Caco-2 (cell line): Measurements from ENCODE around the gene EVX2. TPM values are rescaled to one million over a fixed set of nuclear protein-coding genes. Genes with fewer than 3 reads are reported as not detected.
A peak's percentile ranks its signal among the peaks of the same experiment; 100 is the strongest.

ENCODE experiments used
- BruUV-seq: library from RNA; stranded (reverse); fragments of 400-500 nt; replicated peaks from 2 replicates; lab custom pipeline; 2021; lab: Mats Ljungman, UMichigan
- CTCF ChIA-PET: fragments of 300-600 bp; sonication (Branson Sonifier 250); formaldehyde crosslinking; loops from one replicate; lab custom pipeline; 2022; ENCODE audit warnings: antibody characterized with exemption; lab: Charles Lee
- POLR2A ChIA-PET: fragments of 300-600 bp; sonication (Branson Sonifier 250); formaldehyde crosslinking; loops from one replicate; lab custom pipeline; 2022; ENCODE audit warnings: antibody characterized with exemption; lab: Charles Lee
- DNase-seq, 2 experiments: peaks; one replicate each; pipeline versions ENCODE4 v3.0.0 to v3.0.0-alpha.2; 2020 to 2022
- H3K27me3 ChIP-seq: replicated peaks from 2 replicates; pipeline ENCODE4 v1.6.0; 2011; ENCODE audit warnings: low read length; ENCODE audit not compliant: control insufficient read depth, insufficient read depth
- H3K36me3 ChIP-seq: 2 replicates; pipeline ENCODE4 v1.5.1; 2011; ENCODE audit warnings: low read length; ENCODE audit not compliant: control insufficient read depth, insufficient read depth
- H3K4me1 ChIP-seq: fragments of 250-450 bp; sonication (Bioruptor Pico); 2 replicates; pipeline ENCODE4 v1.5.1; 2020; ENCODE audit warnings: mild to moderate bottlenecking
- H3K4me3 ChIP-seq: 2 replicates; pipeline ENCODE4 v1.5.1; 2011; ENCODE audit warnings: low read depth, mild to moderate bottlenecking, control low read depth, low read length
- H3K9me3 ChIP-seq: fragments of 250-450 bp; sonication (Bioruptor Pico); 2 replicates; pipeline ENCODE4 v1.5.1; 2020; ENCODE audit warnings: mild to moderate bottlenecking, moderate library complexity
- H3K27ac Mint-ChIP-seq: one replicate; pipeline ENCODE4 v1.8.0; 2022; ENCODE audit warnings: mixed read lengths; ENCODE audit not compliant: unreplicated experiment
- H3K27me3 Mint-ChIP-seq: one replicate; pipeline ENCODE4 v1.8.0; 2022; ENCODE audit warnings: mixed read lengths; ENCODE audit not compliant: insufficient read depth, unreplicated experiment
- H3K36me3 Mint-ChIP-seq: one replicate; pipeline ENCODE4 v1.8.0; 2022; ENCODE audit warnings: mild to moderate bottlenecking, mixed read lengths; ENCODE audit not compliant: insufficient read depth, unreplicated experiment
- H3K4me1 Mint-ChIP-seq: one replicate; pipeline ENCODE4 v1.8.0; 2022; ENCODE audit warnings: low read depth, mixed read lengths; ENCODE audit not compliant: unreplicated experiment
- H3K4me3 Mint-ChIP-seq: one replicate; pipeline ENCODE4 v1.8.0; 2022; ENCODE audit warnings: mild to moderate bottlenecking, moderate library complexity, mixed read lengths; ENCODE audit not compliant: unreplicated experiment
- H3K9me3 Mint-ChIP-seq: one replicate; pipeline ENCODE4 v1.8.0; 2022; ENCODE audit warnings: mixed read lengths; ENCODE audit not compliant: unreplicated experiment
- intact Hi-C: fragments of 100-400 bp; cut with micrococcal nuclease; formaldehyde crosslinking; loops from one replicate; pipeline ENCODE4 v1.10.0; 2022; ENCODE audit not compliant: unreplicated experiment
- total RNA-seq: library from RNA; stranded (reverse); gene quantifications from 2 replicates; pipeline ENCODE4 v1.2.3, GENCODE V29; 2022
- TF ChIP-seq, protein P1 (sequence below), 2 experiments: fragments of 200-600 bp in 1 of 2; IDR thresholded peaks; 1 replicate in 1 of 2; 2 replicates in 1 of 2; pipeline versions ENCODE4 v1.5.1 to v1.8.0; 2011 to 2022; ENCODE audit warnings: antibody characterized with exemption in 1 of 2, control low read depth in 1 of 2, inconsistent platforms in 1 of 2, low read depth in 1 of 2, low read length in 1 of 2, mild to moderate bottlenecking in 1 of 2, moderate library complexity in 1 of 2; ENCODE audit not compliant: insufficient read depth in 1 of 2, severe bottlenecking in 1 of 2, unreplicated experiment in 1 of 2

Gene EVX2
- total RNA-seq, 1 experiment from 2014 or later: not detected

DNA sequence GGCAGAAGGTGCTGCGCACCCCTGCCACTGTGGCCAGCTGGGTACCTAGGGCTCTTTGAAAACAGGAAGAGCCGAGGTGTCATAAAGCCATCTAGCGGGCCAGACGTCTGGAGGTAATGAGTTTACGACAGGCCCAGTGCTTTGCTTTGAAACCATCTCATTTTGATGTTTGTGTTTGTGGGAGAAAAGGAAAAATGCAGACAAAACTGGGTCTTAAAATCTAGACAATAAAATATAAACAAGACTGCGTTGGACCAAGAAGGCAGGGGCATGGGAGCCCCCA, 42.0 kb upstream of the EVX2 start:
- Histone ChIP-seq H3K9me3 (no peaks in the 10 kb centered on the region), H3K4me3 (no peak overlapping the region), H3K27me3 (peaks cover 20% of the 10 kb centered on the region), H3K36me3 (no peaks in the 10 kb centered on the region), H3K4me1 (peaks cover 27% of the 10 kb centered on the region)
- ChIA-PET CTCF (interaction anchor here (4.0 kb wide), 1 partner anchor 330 kb away, joined by 64 read pairs; no protein-coding TSS in a partner anchor), POLR2A (no interaction called here)
- H3K27ac Mint-ChIP-seq: no peak overlapping the region
- no peak for DNase-seq
- peaks cover 16% of the 10 kb centered on the region for H3K4me1 Mint-ChIP-seq
- BruUV-seq: no TSS peak
- intact Hi-C loops: loop anchor here (2.0 to 10.0 kb wide), 3 partner anchors 259 to 1021 kb away; no protein-coding TSS in a partner anchor
- H3K9me3 Mint-ChIP-seq: no peaks in the 10 kb centered on the region
- H3K4me3 Mint-ChIP-seq: no peak overlapping the region
- TF ChIP-seq, protein P1, sequence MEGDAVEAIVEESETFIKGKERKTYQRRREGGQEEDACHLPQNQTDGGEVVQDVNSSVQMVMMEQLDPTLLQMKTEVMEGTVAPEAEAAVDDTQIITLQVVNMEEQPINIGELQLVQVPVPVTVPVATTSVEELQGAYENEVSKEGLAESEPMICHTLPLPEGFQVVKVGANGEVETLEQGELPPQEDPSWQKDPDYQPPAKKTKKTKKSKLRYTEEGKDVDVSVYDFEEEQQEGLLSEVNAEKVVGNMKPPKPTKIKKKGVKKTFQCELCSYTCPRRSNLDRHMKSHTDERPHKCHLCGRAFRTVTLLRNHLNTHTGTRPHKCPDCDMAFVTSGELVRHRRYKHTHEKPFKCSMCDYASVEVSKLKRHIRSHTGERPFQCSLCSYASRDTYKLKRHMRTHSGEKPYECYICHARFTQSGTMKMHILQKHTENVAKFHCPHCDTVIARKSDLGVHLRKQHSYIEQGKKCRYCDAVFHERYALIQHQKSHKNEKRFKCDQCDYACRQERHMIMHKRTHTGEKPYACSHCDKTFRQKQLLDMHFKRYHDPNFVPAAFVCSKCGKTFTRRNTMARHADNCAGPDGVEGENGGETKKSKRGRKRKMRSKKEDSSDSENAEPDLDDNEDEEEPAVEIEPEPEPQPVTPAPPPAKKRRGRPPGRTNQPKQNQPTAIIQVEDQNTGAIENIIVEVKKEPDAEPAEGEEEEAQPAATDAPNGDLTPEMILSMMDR (IDR thresholded peaks at IDR 0.05; ENCODE audit: insufficient read depth in 1 of 2, low read depth in 1 of 2, low read length in 1 of 2, severe bottlenecking in 1 of 2, unreplicated experiment in 1 of 2): no peak
- peaks cover 58% of the 10 kb centered on the region for H3K27me3 Mint-ChIP-seq
- H3K36me3 Mint-ChIP-seq: no peaks in the 10 kb centered on the region

GRCh38 chr2:176124947-176125771, 41.4 kb upstream of the EVX2 start:
- TF ChIP-seq, protein P1 (IDR thresholded peaks at IDR 0.05; ENCODE audit: insufficient read depth in 1 of 2, low read depth in 1 of 2, low read length in 1 of 2, severe bottlenecking in 1 of 2, unreplicated experiment in 1 of 2): no peak
- POLR2A ChIA-PET: no interaction called here
- H3K36me3 Mint-ChIP-seq: no peaks in the 10 kb centered on the region
- Histone ChIP-seq H3K27me3 (peaks cover 19% of the 10 kb centered on the region), H3K36me3 (no peaks in the 10 kb centered on the region), H3K4me1 (peaks cover 23% of the 10 kb centered on the region), H3K4me3 (no peak overlapping the region), H3K9me3 (no peaks in the 10 kb centered on the region)
- H3K4me1 Mint-ChIP-seq: peaks cover 16% of the 10 kb centered on the region
- CTCF ChIA-PET: interaction anchor here (4.0 kb wide), 1 partner anchor 331 kb away, joined by 64 read pairs; no protein-coding TSS in a partner anchor
- intact Hi-C loops: loop anchor here (10.0 kb wide), 2 partner anchors 260 to 690 kb away; no protein-coding TSS in a partner anchor
- H3K4me3 Mint-ChIP-seq: no peak overlapping the region
- H3K27ac Mint-ChIP-seq: no peak overlapping the region
- peaks cover 62% of the 10 kb centered on the region for H3K27me3 Mint-ChIP-seq
- no peaks in the 10 kb centered on the region for H3K9me3 Mint-ChIP-seq
- BruUV-seq: no TSS peak
- no peak for DNase-seq

DNA sequence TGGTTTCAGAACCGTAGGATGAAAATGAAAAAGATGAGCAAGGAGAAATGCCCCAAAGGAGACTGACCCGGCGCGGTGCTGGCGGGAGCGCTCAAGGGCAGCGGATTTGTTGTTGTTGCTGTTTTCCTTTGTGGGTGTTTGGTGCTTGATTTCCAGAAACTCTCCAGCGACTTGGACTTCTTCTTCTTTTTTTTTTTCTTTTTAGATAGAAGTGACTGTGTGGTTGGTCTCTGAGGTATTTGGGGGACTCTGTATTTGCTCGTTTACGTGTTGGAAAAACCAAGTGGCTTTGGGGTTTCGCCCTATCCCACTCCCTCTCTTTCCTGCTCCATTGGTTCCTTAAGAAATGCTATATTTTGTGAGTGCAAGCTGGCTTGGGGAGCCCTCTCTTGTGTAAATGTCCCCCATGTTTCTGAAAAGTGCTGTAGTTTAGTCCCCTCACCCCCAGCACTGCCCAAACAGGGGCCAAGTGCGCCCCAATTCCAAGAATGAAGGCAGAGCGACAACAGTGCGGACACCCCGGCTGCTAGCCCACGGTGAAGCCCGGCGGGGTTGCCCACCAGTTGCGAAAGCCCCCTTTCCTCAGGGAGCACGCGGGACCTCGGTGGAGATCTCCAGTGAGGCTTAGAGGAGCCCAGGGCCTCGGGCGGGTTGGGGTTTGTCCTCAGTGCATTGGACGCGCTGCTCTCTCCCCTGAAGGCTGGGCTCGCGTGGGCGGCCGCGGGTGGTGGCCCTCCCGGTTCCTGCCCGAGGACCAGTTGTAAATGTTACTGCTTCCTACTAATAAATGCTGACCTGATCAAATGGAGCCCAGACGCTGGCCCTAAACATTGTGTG, 40.6 kb upstream of the EVX2 start:
- H3K4me1 Mint-ChIP-seq: peaks cover 16% of the 10 kb centered on the region
- Histone ChIP-seq H3K4me1 (peaks cover 22% of the 10 kb centered on the region), H3K4me3 (no peak overlapping the region), H3K36me3 (no peaks in the 10 kb centered on the region), H3K9me3 (no peaks in the 10 kb centered on the region), H3K27me3 (peaks cover 18% of the 10 kb centered on the region)
- intact Hi-C loops: loop anchor here (10.0 kb wide), 2 partner anchors 260 to 690 kb away; no protein-coding TSS in a partner anchor
- DNase-seq: no peak
- CTCF ChIA-PET: interaction anchor here (0.5 kb wide), 1 partner anchor 50 kb away, joined by 3 read pairs; no protein-coding TSS in a partner anchor
- H3K27ac Mint-ChIP-seq: no peak overlapping the region
- POLR2A ChIA-PET: no interaction called here
- no TSS peak for BruUV-seq
- TF ChIP-seq, protein P1 (IDR thresholded peaks at IDR 0.05; ENCODE audit: insufficient read depth in 1 of 2, low read depth in 1 of 2, low read length in 1 of 2, severe bottlenecking in 1 of 2, unreplicated experiment in 1 of 2): no peak
- H3K27me3 Mint-ChIP-seq: peaks cover 71% of the 10 kb centered on the region
- peak overlapping the region; percentile 72 for H3K4me3 Mint-ChIP-seq
- H3K36me3 Mint-ChIP-seq: no peaks in the 10 kb centered on the region
- no peaks in the 10 kb centered on the region for H3K9me3 Mint-ChIP-seq
